ENCODE results near the gene TSPAN8.

GRCh38 chr12:71092290-71092689 lies 65.5 kb downstream of the TSPAN8 start:
- TF ChIP-seq CTCF (conservative IDR thresholded peaks at IDR 0.05): no peak
- no peak for TF ChIP-seq ZFX (IDR thresholded peaks at IDR 0.05)
